ENCODE data around the gene TSEN54. TPM values are rescaled to one million over a fixed set of nuclear protein-coding genes. Genes with fewer than 3 reads are reported as not detected.

The TSEN54 gene
- total and polyA plus RNA-seq, 2 experiments from 2014 or later = 45.9 to 62.5 TPM

DNA sequence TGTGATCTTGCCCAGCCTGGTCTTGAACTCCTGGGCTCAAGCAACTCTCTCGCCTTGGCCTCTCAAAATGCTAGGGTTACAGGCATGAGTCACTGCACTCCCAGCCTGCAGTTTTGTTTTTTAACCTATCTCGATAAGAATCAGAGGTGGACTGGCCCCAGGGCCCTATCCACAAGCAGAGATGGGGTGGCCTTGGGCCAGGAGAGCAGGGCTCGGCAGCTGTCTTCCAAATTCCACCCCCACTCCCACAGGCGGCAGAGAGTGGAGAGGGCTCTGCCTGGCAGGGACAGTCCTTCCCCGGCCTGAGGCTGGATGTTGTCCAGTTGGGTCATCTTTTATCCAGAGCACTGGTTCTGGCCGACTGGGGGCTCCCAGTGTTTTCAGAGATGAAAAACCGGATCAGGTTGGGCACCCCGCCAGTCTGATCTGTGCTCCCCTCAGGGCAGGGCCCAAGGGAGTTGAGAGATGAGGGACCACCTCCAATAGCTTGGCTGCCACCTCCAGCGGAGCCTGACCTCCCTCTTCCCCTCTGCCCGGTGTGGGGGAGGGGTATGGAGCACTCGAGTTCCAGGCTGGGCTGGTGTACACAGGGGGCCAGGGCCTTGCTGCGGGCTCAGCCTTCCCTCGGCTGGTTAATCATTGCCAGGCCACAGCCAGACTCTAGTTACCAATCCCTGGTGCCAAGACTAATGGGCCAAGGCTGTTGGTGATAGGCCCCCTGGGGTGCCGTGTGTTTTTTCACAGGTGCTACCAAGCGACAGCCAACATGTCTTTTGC lies 40.9 kb downstream of the TSEN54 start:
- peak; percentile 46 for ATAC-seq
- Mint-ChIP-seq H3K36me3 (ENCODE audit: low read depth) (no peaks in the 10 kb centered on the region; the same call in 2 of the 3 replicates), H3K9me3 (no peaks in the 10 kb centered on the region), H3K27me3 (ENCODE audit: insufficient read depth, low read depth, poor library complexity) (no peaks in the 10 kb centered on the region), H3K4me3 (no peak overlapping the region), H3K27ac (no peak overlapping the region), H3K4me1 (peaks cover 11% of the 10 kb centered on the region; the same call in 1 of the 3 replicates)
- Histone ChIP-seq H3K79me2 (replicated peaks; ENCODE audit: insufficient read depth) (no peaks in the 10 kb centered on the region), H3F3A (replicated peaks; ENCODE audit: low read depth) (no peaks in the 10 kb centered on the region), H3K9me2 (ENCODE audit: insufficient read depth) (no peaks in the 10 kb centered on the region), H3K27me3 (ENCODE audit: insufficient read depth) (no peaks in the 10 kb centered on the region), H3K4me2 (no peak overlapping the region), H3K27ac (ENCODE audit: low read depth) (no peak overlapping the region), H2AFZ (no peak overlapping the region), H3K4me1 (ENCODE audit: insufficient read depth) (no peaks in the 10 kb centered on the region; the same call in 1 of the 2 replicates), H4K20me1 (replicated peaks; ENCODE audit: insufficient read depth) (no peaks in the 10 kb centered on the region), H3K36me3 (ENCODE audit: insufficient read depth) (no peaks in the 10 kb centered on the region; the same call in 1 of the 2 replicates), H3K4me3 (no peak overlapping the region)
- DNase-seq (ENCODE audit: low spot score) = no peak
- TF ChIP-seq CREB1 (CRISPR knock-in tag; IDR thresholded peaks at IDR 0.05; ENCODE audit: low read depth) = no peak
- TF ChIP-seq STAT1 (IDR thresholded peaks at IDR 0.05; ENCODE audit: unreplicated experiment) = no peak
- TF ChIP-seq, protein P1, sequence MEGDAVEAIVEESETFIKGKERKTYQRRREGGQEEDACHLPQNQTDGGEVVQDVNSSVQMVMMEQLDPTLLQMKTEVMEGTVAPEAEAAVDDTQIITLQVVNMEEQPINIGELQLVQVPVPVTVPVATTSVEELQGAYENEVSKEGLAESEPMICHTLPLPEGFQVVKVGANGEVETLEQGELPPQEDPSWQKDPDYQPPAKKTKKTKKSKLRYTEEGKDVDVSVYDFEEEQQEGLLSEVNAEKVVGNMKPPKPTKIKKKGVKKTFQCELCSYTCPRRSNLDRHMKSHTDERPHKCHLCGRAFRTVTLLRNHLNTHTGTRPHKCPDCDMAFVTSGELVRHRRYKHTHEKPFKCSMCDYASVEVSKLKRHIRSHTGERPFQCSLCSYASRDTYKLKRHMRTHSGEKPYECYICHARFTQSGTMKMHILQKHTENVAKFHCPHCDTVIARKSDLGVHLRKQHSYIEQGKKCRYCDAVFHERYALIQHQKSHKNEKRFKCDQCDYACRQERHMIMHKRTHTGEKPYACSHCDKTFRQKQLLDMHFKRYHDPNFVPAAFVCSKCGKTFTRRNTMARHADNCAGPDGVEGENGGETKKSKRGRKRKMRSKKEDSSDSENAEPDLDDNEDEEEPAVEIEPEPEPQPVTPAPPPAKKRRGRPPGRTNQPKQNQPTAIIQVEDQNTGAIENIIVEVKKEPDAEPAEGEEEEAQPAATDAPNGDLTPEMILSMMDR (conservative IDR thresholded peaks at IDR 0.05; ENCODE audit: low read depth in 2 of 2) = no peak
- TF ChIP-seq POLR2AphosphoS5 (IDR thresholded peaks at IDR 0.05; ENCODE audit: low read depth) = no peak
- no peak for TF ChIP-seq ZNF114 (CRISPR knock-in tag; IDR thresholded peaks at IDR 0.05)
- TF ChIP-seq JUNB (IDR thresholded peaks at IDR 0.05; ENCODE audit: unreplicated experiment) = no peak
- TF ChIP-seq EZH2 (IDR thresholded peaks at IDR 0.05; ENCODE audit: low read depth, unreplicated experiment) = no peak
- TF ChIP-seq, protein P2, sequence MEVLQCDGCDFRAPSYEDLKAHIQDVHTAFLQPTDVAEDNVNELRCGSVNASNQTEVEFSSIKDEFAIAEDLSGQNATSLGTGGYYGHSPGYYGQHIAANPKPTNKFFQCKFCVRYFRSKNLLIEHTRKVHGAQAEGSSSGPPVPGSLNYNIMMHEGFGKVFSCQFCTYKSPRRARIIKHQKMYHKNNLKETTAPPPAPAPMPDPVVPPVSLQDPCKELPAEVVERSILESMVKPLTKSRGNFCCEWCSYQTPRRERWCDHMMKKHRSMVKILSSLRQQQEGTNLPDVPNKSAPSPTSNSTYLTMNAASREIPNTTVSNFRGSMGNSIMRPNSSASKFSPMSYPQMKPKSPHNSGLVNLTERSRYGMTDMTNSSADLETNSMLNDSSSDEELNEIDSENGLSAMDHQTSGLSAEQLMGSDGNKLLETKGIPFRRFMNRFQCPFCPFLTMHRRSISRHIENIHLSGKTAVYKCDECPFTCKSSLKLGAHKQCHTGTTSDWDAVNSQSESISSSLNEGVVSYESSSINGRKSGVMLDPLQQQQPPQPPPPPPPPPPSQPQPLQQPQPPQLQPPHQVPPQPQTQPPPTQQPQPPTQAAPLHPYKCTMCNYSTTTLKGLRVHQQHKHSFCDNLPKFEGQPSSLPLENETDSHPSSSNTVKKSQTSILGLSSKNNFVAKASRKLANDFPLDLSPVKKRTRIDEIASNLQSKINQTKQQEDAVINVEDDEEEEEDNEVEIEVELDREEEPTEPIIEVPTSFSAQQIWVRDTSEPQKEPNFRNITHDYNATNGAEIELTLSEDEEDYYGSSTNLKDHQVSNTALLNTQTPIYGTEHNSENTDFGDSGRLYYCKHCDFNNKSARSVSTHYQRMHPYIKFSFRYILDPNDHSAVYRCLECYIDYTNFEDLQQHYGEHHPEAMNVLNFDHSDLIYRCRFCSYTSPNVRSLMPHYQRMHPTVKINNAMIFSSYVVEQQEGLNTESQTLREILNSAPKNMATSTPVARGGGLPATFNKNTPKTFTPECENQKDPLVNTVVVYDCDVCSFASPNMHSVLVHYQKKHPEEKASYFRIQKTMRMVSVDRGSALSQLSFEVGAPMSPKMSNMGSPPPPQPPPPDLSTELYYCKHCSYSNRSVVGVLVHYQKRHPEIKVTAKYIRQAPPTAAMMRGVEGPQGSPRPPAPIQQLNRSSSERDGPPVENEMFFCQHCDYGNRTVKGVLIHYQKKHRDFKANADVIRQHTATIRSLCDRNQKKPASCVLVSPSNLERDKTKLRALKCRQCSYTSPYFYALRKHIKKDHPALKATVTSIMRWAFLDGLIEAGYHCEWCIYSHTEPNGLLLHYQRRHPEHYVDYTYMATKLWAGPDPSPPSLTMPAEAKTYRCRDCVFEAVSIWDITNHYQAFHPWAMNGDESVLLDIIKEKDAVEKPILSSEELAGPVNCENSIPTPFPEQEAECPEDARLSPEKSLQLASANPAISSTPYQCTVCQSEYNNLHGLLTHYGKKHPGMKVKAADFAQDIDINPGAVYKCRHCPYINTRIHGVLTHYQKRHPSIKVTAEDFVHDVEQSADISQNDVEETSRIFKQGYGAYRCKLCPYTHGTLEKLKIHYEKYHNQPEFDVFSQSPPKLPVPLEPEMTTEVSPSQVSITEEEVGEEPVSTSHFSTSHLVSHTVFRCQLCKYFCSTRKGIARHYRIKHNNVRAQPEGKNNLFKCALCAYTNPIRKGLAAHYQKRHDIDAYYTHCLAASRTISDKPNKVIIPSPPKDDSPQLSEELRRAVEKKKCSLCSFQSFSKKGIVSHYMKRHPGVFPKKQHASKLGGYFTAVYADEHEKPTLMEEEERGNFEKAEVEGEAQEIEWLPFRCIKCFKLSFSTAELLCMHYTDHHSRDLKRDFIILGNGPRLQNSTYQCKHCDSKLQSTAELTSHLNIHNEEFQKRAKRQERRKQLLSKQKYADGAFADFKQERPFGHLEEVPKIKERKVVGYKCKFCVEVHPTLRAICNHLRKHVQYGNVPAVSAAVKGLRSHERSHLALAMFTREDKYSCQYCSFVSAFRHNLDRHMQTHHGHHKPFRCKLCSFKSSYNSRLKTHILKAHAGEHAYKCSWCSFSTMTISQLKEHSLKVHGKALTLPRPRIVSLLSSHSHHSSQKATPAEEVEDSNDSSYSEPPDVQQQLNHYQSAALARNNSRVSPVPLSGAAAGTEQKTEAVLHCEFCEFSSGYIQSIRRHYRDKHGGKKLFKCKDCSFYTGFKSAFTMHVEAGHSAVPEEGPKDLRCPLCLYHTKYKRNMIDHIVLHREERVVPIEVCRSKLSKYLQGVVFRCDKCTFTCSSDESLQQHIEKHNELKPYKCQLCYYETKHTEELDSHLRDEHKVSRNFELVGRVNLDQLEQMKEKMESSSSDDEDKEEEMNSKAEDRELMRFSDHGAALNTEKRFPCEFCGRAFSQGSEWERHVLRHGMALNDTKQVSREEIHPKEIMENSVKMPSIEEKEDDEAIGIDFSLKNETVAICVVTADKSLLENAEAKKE (CRISPR knock-in tag; IDR thresholded peaks at IDR 0.05) = no peak

Measured in GM23338 (cell line).